H1 (cell line): ENCODE measurements around the gene OR2A25. TPM values are rescaled to one million over a fixed set of nuclear protein-coding genes. Genes with fewer than 3 reads are reported as not detected.

Source experiments
- CTCF ChIA-PET: fragments of 300-600 bp; sonication (Branson Sonifier 250); formaldehyde crosslinking; loops from one replicate; lab custom pipeline; 2021; ENCODE audit not compliant: partially characterized antibody; lab: Charles Lee
- POLR2A ChIA-PET: fragments of 300-600 bp; sonication (Branson Sonifier 250); formaldehyde crosslinking; loops from one replicate; lab custom pipeline; 2021; ENCODE audit warnings: inconsistent platforms; ENCODE audit not compliant: partially characterized antibody; lab: Charles Lee
- DNase-seq, 2 experiments: peaks; one replicate each; pipeline versions ENCODE4 v3.0.0 to v3.0.0-alpha.2; 2010 to 2022; ENCODE audit warnings: low spot score in 2 of 2, low read depth in 1 of 2, mixed read lengths in 1 of 2
- FAIRE-seq: peaks from 2 replicates; lab custom pipeline; 2011; peaks lifted over from hg19 to GRCh38; lab: Jason Lieb, UNC
- H2AFZ ChIP-seq: 2 replicates; pipeline ENCODE4 v1.8.1; 2012; ENCODE audit warnings: low read length, inconsistent platforms
- H2AK5ac ChIP-seq: 2 replicates; pipeline ENCODE4 v1.6.1; 2013; ENCODE audit warnings: low read depth, low read length
- H2BK120ac ChIP-seq: replicated peaks from 2 replicates; pipeline ENCODE3; 2013; ENCODE audit warnings: low read depth, low read length, inconsistent platforms
- H2BK12ac ChIP-seq: 2 replicates; pipeline ENCODE4 v1.6.1; 2013; ENCODE audit warnings: low read depth, low read length
- H2BK15ac ChIP-seq: 2 replicates; pipeline ENCODE4 v1.6.1; 2013; ENCODE audit warnings: low read length
- H2BK20ac ChIP-seq: 2 replicates; pipeline ENCODE4 v1.6.1; 2013; ENCODE audit warnings: low read length
- H2BK5ac ChIP-seq: 2 replicates; pipeline ENCODE4 v1.6.1; 2013; ENCODE audit warnings: low read depth, low read length
- H3K14ac ChIP-seq: 2 replicates; pipeline ENCODE4 v1.6.1; 2013; ENCODE audit warnings: inconsistent platforms; ENCODE audit not compliant: insufficient read length
- H3K18ac ChIP-seq: 2 replicates; pipeline ENCODE4 v1.6.1; 2013; ENCODE audit warnings: low read length; ENCODE audit errors: extremely low read depth
- H3K23ac ChIP-seq: 2 replicates; pipeline ENCODE4 v1.6.1; 2013; ENCODE audit warnings: inconsistent platforms; ENCODE audit not compliant: insufficient read length
- H3K23me2 ChIP-seq: 2 replicates; pipeline ENCODE4 v1.6.1; 2013; ENCODE audit warnings: low read depth, low read length
- H3K27ac ChIP-seq: 2 replicates; pipeline ENCODE4 v1.6.1; 2011; ENCODE audit warnings: low read depth, low read length, inconsistent platforms
- H3K27me3 ChIP-seq, 4 experiments: replicated peaks in 1 of 4; 1 replicate in 1 of 4; 2 replicates in 3 of 4; pipeline versions ENCODE4 v1.6.1 to v1.8.1; 2011 to 2013; ENCODE audit warnings: low read length in 3 of 4, mild to moderate bottlenecking in 3 of 4, inconsistent platforms in 2 of 4, mixed read lengths in 2 of 4, moderate library complexity in 1 of 4; ENCODE audit not compliant: control insufficient read depth in 3 of 4, insufficient read depth in 3 of 4; ENCODE audit errors: extremely low read depth in 1 of 4
- H3K36me3 ChIP-seq, 4 experiments: 2 replicates each; pipeline versions ENCODE4 v1.6.1 to v1.8.1; 2011 to 2013; ENCODE audit warnings: mild to moderate bottlenecking in 4 of 4, low read length in 3 of 4, moderate library complexity in 2 of 4, control low read depth in 1 of 4, inconsistent platforms in 1 of 4; ENCODE audit not compliant: insufficient read depth in 4 of 4, control insufficient read depth in 2 of 4
- H3K4ac ChIP-seq: replicated peaks from 2 replicates; pipeline ENCODE3; 2013; ENCODE audit warnings: low read length, low read depth, mixed read lengths, inconsistent platforms; ENCODE audit not compliant: insufficient read length
- H3K4me1 ChIP-seq, 4 experiments: replicated peaks in 1 of 4; 1 replicate in 1 of 4; 2 replicates in 3 of 4; pipeline versions ENCODE4 v1.6.1 to v1.8.1; 2011 to 2013; ENCODE audit warnings: low read length in 3 of 4, inconsistent platforms in 2 of 4, mixed read lengths in 1 of 4; ENCODE audit not compliant: insufficient read depth in 4 of 4, control insufficient read depth in 3 of 4
- H3K4me2 ChIP-seq, 2 experiments: 2 replicates each; pipeline versions ENCODE4 v1.6.1 to v1.8.1; 2011 to 2013; ENCODE audit warnings: low read depth in 2 of 2, low read length in 2 of 2, control low read depth in 1 of 2, inconsistent platforms in 1 of 2, mild to moderate bottlenecking in 1 of 2; ENCODE audit not compliant: insufficient read depth in 1 of 2
- H3K4me3 ChIP-seq, 4 experiments: fragments of 200-600, 300-600 bp in 1 of 4; sonication (generic), shearing (Covaris generic), sonication (Bioruptor Twin) in 1 of 4; 2 replicates each; pipeline versions ENCODE4 v1.5.1 to v1.8.1; 2011 to 2016; ENCODE audit warnings: low read length in 4 of 4, low read depth in 3 of 4, control low read depth in 2 of 4, inconsistent platforms in 2 of 4, mild to moderate bottlenecking in 2 of 4, mixed read lengths in 1 of 4, moderate library complexity in 1 of 4; ENCODE audit not compliant: insufficient read depth in 2 of 4; ENCODE audit errors: extremely low read depth in 1 of 4
- H3K56ac ChIP-seq: replicated peaks from 2 replicates; pipeline ENCODE3; 2013; ENCODE audit warnings: low read depth, mild to moderate bottlenecking, mixed read lengths, low read length, inconsistent platforms; ENCODE audit not compliant: insufficient read length
- H3K79me1 ChIP-seq: 2 replicates; pipeline ENCODE4 v1.6.1; 2013; ENCODE audit warnings: low read depth, low read length, control low read depth
- H3K79me2 ChIP-seq, 2 experiments: 2 replicates each; pipeline versions ENCODE4 v1.6.1 to v1.8.1; 2012 to 2013; ENCODE audit warnings: low read length in 2 of 2, mild to moderate bottlenecking in 2 of 2, inconsistent platforms in 1 of 2; ENCODE audit not compliant: insufficient read depth in 2 of 2, control insufficient read depth in 1 of 2
- H3K9ac ChIP-seq, 4 experiments: replicated peaks in 1 of 4; 1 replicate in 1 of 4; 2 replicates in 3 of 4; pipeline versions ENCODE4 v1.6.1 to v1.8.1; 2011 to 2013; ENCODE audit warnings: low read depth in 3 of 4, low read length in 3 of 4, control low read depth in 2 of 4, mild to moderate bottlenecking in 2 of 4, moderate library complexity in 2 of 4, inconsistent platforms in 1 of 4; ENCODE audit errors: extremely low read depth in 1 of 4
- H3K9me3 ChIP-seq, 2 experiments: 2 replicates each; pipeline versions ENCODE4 v1.6.1 to v1.8.1; 2012 to 2013; ENCODE audit warnings: mild to moderate bottlenecking in 2 of 2, moderate library complexity in 2 of 2, control low read depth in 1 of 2, inconsistent platforms in 1 of 2, low read depth in 1 of 2, low read length in 1 of 2, mixed read lengths in 1 of 2; ENCODE audit not compliant: insufficient read depth in 2 of 2
- H4K20me1 ChIP-seq, 2 experiments: replicated peaks in 1 of 2; 2 replicates each; pipeline versions ENCODE3 to v1.8.1; 2011 to 2013; ENCODE audit warnings: inconsistent platforms in 2 of 2, low read length in 2 of 2, mild to moderate bottlenecking in 1 of 2; ENCODE audit not compliant: insufficient read depth in 2 of 2, control insufficient read depth in 1 of 2
- H4K5ac ChIP-seq: 2 replicates; pipeline ENCODE4 v1.6.1; 2013; ENCODE audit warnings: low read length, low read depth, mixed read lengths, inconsistent platforms; ENCODE audit not compliant: insufficient read length
- H4K8ac ChIP-seq: 2 replicates; pipeline ENCODE4 v1.8.0; 2013; ENCODE audit warnings: mild to moderate bottlenecking, moderate library complexity, low read length, inconsistent platforms; ENCODE audit not compliant: insufficient read depth; ENCODE audit errors: extremely low read depth
- H4K91ac ChIP-seq: replicated peaks from 2 replicates; pipeline ENCODE3; 2013; ENCODE audit warnings: low read length, mixed read lengths, inconsistent platforms; ENCODE audit not compliant: insufficient read length
- ASH2L ChIP-seq: fragments of 200-600, 300-600 bp; sonication (generic); IDR thresholded peaks from one replicate; pipeline ENCODE4 v1.7.1; 2017; ENCODE audit warnings: low read length
- CHD1 ChIP-seq: IDR thresholded peaks from 2 replicates; pipeline ENCODE4 v1.6.1; 2012; ENCODE audit warnings: low read depth, low read length, improper control_type of control experiment
- GTF2F1 ChIP-seq: IDR thresholded peaks from 2 replicates; pipeline ENCODE4 v1.6.1; 2012; ENCODE audit warnings: low read depth, low read length, improper control_type of control experiment, borderline replicate concordance
- YY1 ChIP-seq: IDR thresholded peaks from 2 replicates; pipeline ENCODE4 v1.6.1; 2011; ENCODE audit warnings: low read depth, mild to moderate bottlenecking, low read length
- WGBS, 2 experiments: shearing (Covaris generic) in 1 of 2; methylation state at CpG; one replicate each; pipeline versions ENCODE4 v1.1.6 to v1.1.7; 2013 to 2015; ENCODE audit warnings: low lambda C conversion rate in 2 of 2, mixed read lengths in 2 of 2, inconsistent platforms in 1 of 2, low coverage in 1 of 2, missing lambda C conversion rate in 1 of 2; ENCODE audit not compliant: insufficient replicate concordance in 2 of 2, insufficient coverage in 1 of 2, insufficient read length in 1 of 2; ENCODE audit errors: extremely low coverage in 1 of 2, missing lambda C conversion rate in 1 of 2; 5-methylcytosine and 5-hydroxymethylcytosine counted together
- polyA plus RNA-seq, 7 experiments: library from polyadenylated mRNA; depleted of rRNA in 3 of 7; stranded (reverse) in 5 of 7; unstranded in 2 of 7; fragments of >200 nt in 5 of 7; fragments of 200-250 nt in 2 of 7; gene quantifications; 1 replicate in 5 of 7; 2 replicates in 1 of 7; 4 replicates in 1 of 7; pipeline versions ENCODE4 v1.2.1 to v1.2.3, GENCODE V29; 2011 to 2013; ENCODE audit warnings: missing spikeins in 2 of 7, mixed read lengths in 2 of 7
- total RNA-seq: library from RNA; stranded (reverse); fragmentation: NEBNext Ultra II Directional; extraction: Animal tissue kit (Norgen Biotek cat#: 25700); gene quantifications from 2 replicates; pipeline ENCODE4 v1.2.1, GENCODE V29; 2021
- TF ChIP-seq, protein P1 (sequence below), 3 experiments: IDR thresholded peaks; 1 replicate in 2 of 3; 2 replicates in 1 of 3; pipeline versions ENCODE4 v1.5.1 to v1.6.1; 2011; ENCODE audit warnings: low read length in 3 of 3, mild to moderate bottlenecking in 3 of 3, inconsistent platforms in 2 of 3, low read depth in 1 of 3, moderate library complexity in 1 of 3; ENCODE audit not compliant: insufficient read depth in 1 of 3; ENCODE audit errors: control extremely low read depth in 1 of 3
- TF ChIP-seq, protein P2 (sequence below): IDR thresholded peaks from 2 replicates; pipeline ENCODE4 v1.6.1; 2011; ENCODE audit warnings: low read length, improper control_type of control experiment

OR2A25 gene
- total and polyA plus RNA-seq, 2 of the 8 experiments (the other 6 are each of a cell fraction or from before 2014, with no cell fraction given): not detected

DNA sequence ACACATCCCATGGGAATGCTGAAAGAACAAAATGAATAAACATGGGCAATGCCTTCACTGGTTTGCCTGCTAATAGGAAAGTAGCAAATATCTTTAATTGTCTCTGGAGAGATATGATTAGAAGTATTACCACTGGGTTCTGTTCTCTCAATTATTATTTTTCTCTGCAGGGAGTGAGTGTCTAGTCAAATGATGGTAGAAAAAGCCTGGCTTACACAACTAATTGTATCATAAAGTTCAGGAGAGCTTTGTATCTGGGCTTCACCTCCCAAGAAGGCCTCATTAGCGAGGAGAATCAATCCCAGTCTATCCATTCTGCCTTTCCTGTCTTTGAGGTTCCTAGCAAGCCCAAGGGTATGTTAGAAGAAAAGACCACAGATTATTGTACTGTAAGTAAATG, 53.3 kb downstream of the OR2A25 start, which contains the start of gene OR2A14:
Gene OR2A14, plus strand, starts transcription at position 301 of the 400 bp plus-strand sequence. CDS start 5,937 bp downstream, outside the sequence.
- no peak within 1 kb of the TSS for H4K91ac ChIP-seq
- no peak for TF ChIP-seq GTF2F1
- TF ChIP-seq, protein P1, sequence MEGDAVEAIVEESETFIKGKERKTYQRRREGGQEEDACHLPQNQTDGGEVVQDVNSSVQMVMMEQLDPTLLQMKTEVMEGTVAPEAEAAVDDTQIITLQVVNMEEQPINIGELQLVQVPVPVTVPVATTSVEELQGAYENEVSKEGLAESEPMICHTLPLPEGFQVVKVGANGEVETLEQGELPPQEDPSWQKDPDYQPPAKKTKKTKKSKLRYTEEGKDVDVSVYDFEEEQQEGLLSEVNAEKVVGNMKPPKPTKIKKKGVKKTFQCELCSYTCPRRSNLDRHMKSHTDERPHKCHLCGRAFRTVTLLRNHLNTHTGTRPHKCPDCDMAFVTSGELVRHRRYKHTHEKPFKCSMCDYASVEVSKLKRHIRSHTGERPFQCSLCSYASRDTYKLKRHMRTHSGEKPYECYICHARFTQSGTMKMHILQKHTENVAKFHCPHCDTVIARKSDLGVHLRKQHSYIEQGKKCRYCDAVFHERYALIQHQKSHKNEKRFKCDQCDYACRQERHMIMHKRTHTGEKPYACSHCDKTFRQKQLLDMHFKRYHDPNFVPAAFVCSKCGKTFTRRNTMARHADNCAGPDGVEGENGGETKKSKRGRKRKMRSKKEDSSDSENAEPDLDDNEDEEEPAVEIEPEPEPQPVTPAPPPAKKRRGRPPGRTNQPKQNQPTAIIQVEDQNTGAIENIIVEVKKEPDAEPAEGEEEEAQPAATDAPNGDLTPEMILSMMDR (IDR thresholded peaks at IDR 0.05; ENCODE audit: control extremely low read depth in 1 of 3, insufficient read depth in 1 of 3, low read depth in 1 of 3, low read length in 3 of 3): no peak
- no peak for TF ChIP-seq ASH2L
- TF ChIP-seq CHD1: no peak
- TF ChIP-seq YY1: no peak
- TF ChIP-seq, protein P2, sequence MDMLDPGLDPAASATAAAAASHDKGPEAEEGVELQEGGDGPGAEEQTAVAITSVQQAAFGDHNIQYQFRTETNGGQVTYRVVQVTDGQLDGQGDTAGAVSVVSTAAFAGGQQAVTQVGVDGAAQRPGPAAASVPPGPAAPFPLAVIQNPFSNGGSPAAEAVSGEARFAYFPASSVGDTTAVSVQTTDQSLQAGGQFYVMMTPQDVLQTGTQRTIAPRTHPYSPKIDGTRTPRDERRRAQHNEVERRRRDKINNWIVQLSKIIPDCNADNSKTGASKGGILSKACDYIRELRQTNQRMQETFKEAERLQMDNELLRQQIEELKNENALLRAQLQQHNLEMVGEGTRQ: no peak
- no peak within 1 kb of the TSS for H3K4me2 ChIP-seq
- POLR2A ChIA-PET: no interaction called here
- no peaks in the 10 kb centered on the region for H3K23me2 ChIP-seq
- H3K79me2 ChIP-seq: no peaks in the 10 kb centered on the region
- 81% methylated on average over 1 of the region's 1 CpG; no CpG with 5 or more reads in 1 of the 2 experiments for WGBS, 2 experiments
- no peak within 1 kb of the TSS for H3K4me3 ChIP-seq
- H3K23ac ChIP-seq: no peak within 1 kb of the TSS
- no peak within 1 kb of the TSS for H3K56ac ChIP-seq
- H3K79me1 ChIP-seq: no peaks in the 10 kb centered on the region
- DNase-seq (no peak), FAIRE-seq (no peak)
- peaks cover 0 to 1% (median 0%) of the 10 kb centered on the region in 4 experiments; a peak in 1 of 7 replicates for H3K27me3 ChIP-seq
- H2AFZ ChIP-seq: no peak within 1 kb of the TSS
- H2BK20ac ChIP-seq: no peak within 1 kb of the TSS
- H2AK5ac ChIP-seq: no peak within 1 kb of the TSS
- H4K5ac ChIP-seq: no peak within 1 kb of the TSS
- no peaks in the 10 kb centered on the region for H4K20me1 ChIP-seq
- H3K14ac ChIP-seq: no peak within 1 kb of the TSS
- no peak within 1 kb of the TSS for H3K18ac ChIP-seq
- H3K9me3 ChIP-seq: 0 out of 4 replicates have a peak, but pooled peaks cover 0 to 4% of the 10 kb centered on the region in 2 experiments
- H2BK120ac ChIP-seq: no peak within 1 kb of the TSS
- no peak within 1 kb of the TSS for H3K27ac ChIP-seq
- CTCF ChIA-PET: no interaction called here
- H3K36me3 ChIP-seq: no peaks in the 10 kb centered on the region
- H2BK5ac ChIP-seq: no peak within 1 kb of the TSS
- H3K4ac ChIP-seq: no peak within 1 kb of the TSS
- H2BK12ac ChIP-seq: no peak within 1 kb of the TSS
- H3K4me1 ChIP-seq: no peaks in the 10 kb centered on the region
- no peak within 1 kb of the TSS for H3K9ac ChIP-seq
- no peak within 1 kb of the TSS for H4K8ac ChIP-seq
- H2BK15ac ChIP-seq: no peak within 1 kb of the TSS
